Astrocyte (in vitro differentiated cells and primary cell): ENCODE results near the gene ID4. TPM values are rescaled to one million over a fixed set of nuclear protein-coding genes. Genes with fewer than 3 reads are reported as not detected.

ENCODE experiments used
- DNase-seq: peaks from one replicate; pipeline ENCODE4 v3.0.0-alpha.2; 2010; ENCODE audit warnings: low read depth
- FAIRE-seq: peaks from 2 replicates; lab custom pipeline; 2011; peaks lifted over from hg19 to GRCh38; lab: Jason Lieb, UNC
- H2AFZ ChIP-seq: 2 replicates; pipeline ENCODE4 v1.6.0; 2012; ENCODE audit warnings: low read depth, low read length, inconsistent platforms
- H3K27ac ChIP-seq: 2 replicates; pipeline ENCODE4 v1.5.1; 2011; ENCODE audit warnings: low read depth, low read length, inconsistent platforms
- H3K27me3 ChIP-seq: 2 replicates; pipeline ENCODE4 v1.6.0; 2011; ENCODE audit warnings: low read length, inconsistent platforms; ENCODE audit not compliant: insufficient read depth
- H3K36me3 ChIP-seq: 2 replicates; pipeline ENCODE4 v1.5.1; 2011; ENCODE audit warnings: low read length, inconsistent platforms; ENCODE audit not compliant: insufficient read depth
- H3K4me1 ChIP-seq: 2 replicates; pipeline ENCODE4 v1.5.1; 2011; ENCODE audit warnings: low read length, inconsistent platforms; ENCODE audit not compliant: insufficient read depth
- H3K4me2 ChIP-seq: 2 replicates; pipeline ENCODE4 v1.6.0; 2012; ENCODE audit warnings: low read length, inconsistent platforms
- H3K4me3 ChIP-seq: 2 replicates; pipeline ENCODE4 v1.5.1; 2011; ENCODE audit warnings: low read depth, mild to moderate bottlenecking, low read length, inconsistent platforms; ENCODE audit not compliant: insufficient read depth
- H3K79me2 ChIP-seq: 2 replicates; pipeline ENCODE4 v1.6.0; 2012; ENCODE audit warnings: mild to moderate bottlenecking, low read length, inconsistent platforms; ENCODE audit not compliant: insufficient read depth
- H3K9ac ChIP-seq: 2 replicates; pipeline ENCODE4 v1.6.0; 2012; ENCODE audit warnings: mild to moderate bottlenecking, low read length, inconsistent platforms
- H3K9me3 ChIP-seq: 2 replicates; pipeline ENCODE4 v1.5.1; 2012; ENCODE audit warnings: low read depth, mild to moderate bottlenecking, low read length, inconsistent platforms; ENCODE audit not compliant: insufficient read depth
- H4K20me1 ChIP-seq: 2 replicates; pipeline ENCODE4 v1.6.0; 2012; ENCODE audit warnings: low read length, inconsistent platforms; ENCODE audit not compliant: insufficient read depth
- H3K27ac Mint-ChIP-seq: one replicate; pipeline ENCODE4 v1.8.0; 2021; ENCODE audit warnings: mild to moderate bottlenecking, mixed read lengths; ENCODE audit not compliant: unreplicated experiment
- H3K27me3 Mint-ChIP-seq: one replicate; pipeline ENCODE4 v1.8.0; 2021; ENCODE audit warnings: low read depth, mixed read lengths; ENCODE audit not compliant: unreplicated experiment
- H3K36me3 Mint-ChIP-seq: one replicate; pipeline ENCODE4 v1.8.0; 2021; ENCODE audit warnings: low read depth, mixed read lengths; ENCODE audit not compliant: unreplicated experiment
- H3K4me1 Mint-ChIP-seq: one replicate; pipeline ENCODE4 v1.8.0; 2021; ENCODE audit warnings: low read depth, mixed read lengths; ENCODE audit not compliant: unreplicated experiment
- H3K4me3 Mint-ChIP-seq: one replicate; pipeline ENCODE4 v1.8.0; 2021; ENCODE audit warnings: mild to moderate bottlenecking, moderate library complexity, mixed read lengths; ENCODE audit not compliant: unreplicated experiment
- H3K9me3 Mint-ChIP-seq: one replicate; pipeline ENCODE4 v1.8.0; 2021; ENCODE audit warnings: mild to moderate bottlenecking, mixed read lengths; ENCODE audit not compliant: unreplicated experiment
- CTCF ChIP-seq: IDR thresholded peaks from 2 replicates; pipeline ENCODE4 v1.5.1; 2011; ENCODE audit warnings: low read depth, mild to moderate bottlenecking, inconsistent platforms, low read length, moderate library complexity; ENCODE audit not compliant: insufficient read depth
- EZH2 ChIP-seq: IDR thresholded peaks from 2 replicates; pipeline ENCODE4 v1.6.1; 2012; ENCODE audit warnings: mild to moderate bottlenecking, low read length, inconsistent platforms; ENCODE audit not compliant: insufficient read depth
- total RNA-seq: library from RNA; stranded (reverse); gene quantifications from 2 replicates; pipeline ENCODE4 v1.2.1, GENCODE V29; 2021

The ID4 gene
- total RNA-seq, 1 donor from 2014 or later, result 12.8 TPM

- no peak overlapping the region for H3K4me3 ChIP-seq
- no peaks in the 10 kb centered on the region for H3K27me3 Mint-ChIP-seq
- no peak overlapping the region for H3K4me3 Mint-ChIP-seq
- H3K9me3 ChIP-seq, result no peaks in the 10 kb centered on the region
- no peak overlapping the region for H3K27ac ChIP-seq
- H3K4me1 Mint-ChIP-seq, result peaks cover 21% of the 10 kb centered on the region
- no peaks in the 10 kb centered on the region for H3K27me3 ChIP-seq
- peaks cover 16% of the 10 kb centered on the region for H4K20me1 ChIP-seq
- H3K79me2 ChIP-seq, result peaks cover 24% of the 10 kb centered on the region
- no peaks in the 10 kb centered on the region for H3K9me3 Mint-ChIP-seq
- no peak for FAIRE-seq
- peak overlapping the region; percentile 96 for H3K4me2 ChIP-seq
- H3K4me1 ChIP-seq, result peaks cover 2% of the 10 kb centered on the region
- TF ChIP-seq EZH2, result no peak
- no peak for TF ChIP-seq CTCF
- H2AFZ ChIP-seq, result no peak overlapping the region
- no peaks in the 10 kb centered on the region for H3K36me3 ChIP-seq
- peaks cover 4% of the 10 kb centered on the region for H3K36me3 Mint-ChIP-seq
- H3K9ac ChIP-seq, result no peak overlapping the region
- DNase-seq, result no peak
- H3K27ac Mint-ChIP-seq, result peak overlapping the region; percentile 18
These were observed 4.0 kb downstream of the ID4 start for GRCh38 chr6:19841181-19841580.

- peaks cover 16% of the 10 kb centered on the region for H4K20me1 ChIP-seq
- peaks cover 4% of the 10 kb centered on the region for H3K36me3 Mint-ChIP-seq
- H3K79me2 ChIP-seq, result peaks cover 24% of the 10 kb centered on the region
- no peak overlapping the region for H3K27ac ChIP-seq
- no peak overlapping the region for H3K9ac ChIP-seq
- H3K27me3 Mint-ChIP-seq, result no peaks in the 10 kb centered on the region
- H3K27me3 ChIP-seq, result no peaks in the 10 kb centered on the region
- no peaks in the 10 kb centered on the region for H3K36me3 ChIP-seq
- H3K4me1 Mint-ChIP-seq, result peaks cover 21% of the 10 kb centered on the region
- peaks cover 2% of the 10 kb centered on the region for H3K4me1 ChIP-seq
- no peaks in the 10 kb centered on the region for H3K9me3 Mint-ChIP-seq
- TF ChIP-seq EZH2, result no peak
- TF ChIP-seq CTCF, result no peak
- no peaks in the 10 kb centered on the region for H3K9me3 ChIP-seq
- H3K4me3 Mint-ChIP-seq, result no peak overlapping the region
- FAIRE-seq, result no peak
- H3K4me3 ChIP-seq, result no peak overlapping the region
- no peak for DNase-seq
- H3K4me2 ChIP-seq, result no peak overlapping the region
- H3K27ac Mint-ChIP-seq, result no peak overlapping the region
- H2AFZ ChIP-seq, result no peak overlapping the region
These were observed 5.0 kb downstream of the ID4 start for GRCh38 chr6:19842030-19842615.

GRCh38 chr6:19844689-19845088 lies 7.5 kb downstream of the ID4 start:
- H3K4me3 ChIP-seq, result no peak overlapping the region
- TF ChIP-seq EZH2 (no peak), CTCF (no peak)
- H3K27me3 Mint-ChIP-seq, result no peaks in the 10 kb centered on the region
- peaks cover 4% of the 10 kb centered on the region for H4K20me1 ChIP-seq
- no peaks in the 10 kb centered on the region for H3K36me3 ChIP-seq
- no peak overlapping the region for H2AFZ ChIP-seq
- H3K27ac Mint-ChIP-seq, result no peak overlapping the region
- no peaks in the 10 kb centered on the region for H3K4me1 ChIP-seq
- no peaks in the 10 kb centered on the region for H3K27me3 ChIP-seq
- H3K36me3 Mint-ChIP-seq, result no peaks in the 10 kb centered on the region
- no peak overlapping the region for H3K9ac ChIP-seq
- H3K4me1 Mint-ChIP-seq, result peaks cover 21% of the 10 kb centered on the region
- peaks cover 6% of the 10 kb centered on the region for H3K79me2 ChIP-seq
- no peak overlapping the region for H3K4me2 ChIP-seq
- H3K9me3 Mint-ChIP-seq, result no peaks in the 10 kb centered on the region
- H3K9me3 ChIP-seq, result no peaks in the 10 kb centered on the region
- no peak overlapping the region for H3K4me3 Mint-ChIP-seq
- DNase-seq, result no peak
- no peak overlapping the region for H3K27ac ChIP-seq
- FAIRE-seq, result no peak
